Measurements from ENCODE around the gene GTPBP8. TPM values are rescaled to one million over a fixed set of nuclear protein-coding genes. Genes with fewer than 3 reads are reported as not detected.

Gene GTPBP8
- total RNA-seq, 1 donor from 2014 or later, result 30.9 TPM

- intact Hi-C loops (cut with micrococcal nuclease), result loop anchor here (1.0 to 10.0 kb wide), 14 partner anchors 32 to 863 kb away; partner anchors contain the start of genes GRAMD1C, SIDT1 and USF3
Measured at GRCh38 chr3:113051302-113051711, 60.5 kb downstream of the GTPBP8 start.

Other genes starting within 250 kb of the GTPBP8 start
- gene CD200R1L, start 144.1 kb upstream of the GTPBP8 start, total RNA-seq, result not detected in 2 replicates
- 18.0 and 18.6 TPM in 2 replicates for gene CD200R1, start 15.9 kb upstream of the GTPBP8 start, total RNA-seq
- 0.37 and 0.54 TPM in 2 replicates for gene BOC, start 220.6 kb downstream of the GTPBP8 start, total RNA-seq